ENCODE measurements around the gene GINS1.
A peak's percentile ranks its signal among the peaks of the same experiment; 100 is the strongest.
"Not testable (repeated sequence)": the region's sequence is repeated elsewhere in the genome, so short reads cannot be mapped to it uniquely, and the experiment has no call there.

Gene GINS1

GRCh38 chr20:25389858-25390537 lies 17.5 kb upstream of the GINS1 start:
- DNase-seq, result peak; percentile 86

DNA sequence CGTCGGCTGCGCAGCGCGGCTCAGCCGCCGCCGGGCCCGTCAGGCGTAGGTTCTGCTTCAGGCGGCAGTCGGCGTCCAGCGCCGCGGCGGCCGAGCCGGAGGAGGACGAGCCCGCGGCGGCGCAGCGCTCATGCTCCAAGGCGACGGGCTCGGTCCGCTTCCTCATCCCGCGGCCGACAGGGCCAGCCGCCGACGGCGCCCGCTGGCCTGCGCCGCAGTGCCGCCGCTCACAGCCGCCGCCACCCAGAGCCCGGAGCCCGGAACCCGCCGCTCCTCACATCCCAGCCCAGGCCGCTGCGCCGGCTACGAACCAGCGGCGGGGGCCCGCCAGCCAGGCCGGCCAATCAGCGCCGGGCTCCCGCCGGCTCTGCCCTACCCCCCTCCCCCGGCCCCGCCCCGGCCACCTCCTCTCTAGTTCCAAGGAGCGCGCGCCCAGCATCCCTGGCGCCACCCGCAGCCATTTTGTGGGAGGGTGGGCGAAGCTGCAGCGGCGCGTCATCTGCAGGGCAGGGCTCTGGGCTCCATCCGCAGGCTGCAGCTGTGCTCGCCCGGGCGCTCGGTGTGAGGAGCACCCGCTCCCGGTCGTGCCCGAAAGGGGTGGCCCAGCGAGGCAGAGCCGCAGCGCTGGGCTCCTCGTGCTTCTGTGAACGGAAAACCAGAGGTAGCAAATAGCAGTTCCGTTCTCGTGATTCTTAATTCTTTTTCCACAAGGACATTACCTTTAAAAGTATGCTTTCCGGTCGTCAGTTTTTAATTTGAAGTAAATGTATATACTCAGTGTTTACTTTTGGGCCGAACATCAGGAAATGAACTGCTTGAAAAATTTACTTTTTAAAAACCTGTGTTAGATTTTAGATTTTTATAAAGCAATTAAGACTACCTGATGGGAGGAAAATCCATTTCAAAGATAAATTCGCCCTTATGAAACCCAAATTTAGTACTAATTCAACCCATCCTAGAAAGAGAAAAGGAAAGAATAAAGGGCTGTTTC lies 16.6 kb upstream of the GINS1 start, which contains the start of gene ABHD12:
Gene ABHD12, minus strand, starts transcription at position 298 of the 991 bp plus-strand sequence. Its CDS starts 132 bp downstream, at position 166.
- peak; percentile 84 for DNase-seq

DNA sequence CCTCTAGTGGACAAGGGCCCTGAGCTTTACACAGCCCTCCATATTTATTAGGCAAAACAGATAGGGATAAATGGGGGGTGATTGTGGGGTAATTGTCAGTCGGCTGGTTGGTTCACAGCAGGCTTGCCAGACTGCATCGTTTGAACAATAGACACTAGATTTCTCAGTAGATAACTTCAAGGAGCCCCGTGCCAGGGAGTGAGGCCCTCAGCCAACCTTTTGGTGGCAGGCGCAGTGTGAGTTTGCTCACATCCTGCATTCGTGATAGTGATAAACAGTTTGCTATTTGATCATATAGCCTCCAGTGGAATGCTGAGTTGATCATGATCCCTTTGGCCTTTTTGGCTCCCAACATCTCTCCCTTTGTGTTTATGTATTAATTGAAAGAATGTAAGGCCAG lies 13.2 kb upstream of the GINS1 start:
- no peak for DNase-seq

GRCh38 chr20:25394996-25395395 lies 12.5 kb upstream of the GINS1 start:
- DNase-seq, result no peak

- DNase-seq, result no peak
Observed at GRCh38 chr20:25397096-25397495, 10.4 kb upstream of the GINS1 start.

- DNase-seq, result no peak
Observed at GRCh38 chr20:25397821-25398220, 9.7 kb upstream of the GINS1 start.

GRCh38 chr20:25398376-25399036 lies 9.0 kb upstream of the GINS1 start:
- DNase-seq, result no peak

- peak; percentile 36 for DNase-seq
Observed at GRCh38 chr20:25399037-25399430, 8.4 kb upstream of the GINS1 start.

DNA sequence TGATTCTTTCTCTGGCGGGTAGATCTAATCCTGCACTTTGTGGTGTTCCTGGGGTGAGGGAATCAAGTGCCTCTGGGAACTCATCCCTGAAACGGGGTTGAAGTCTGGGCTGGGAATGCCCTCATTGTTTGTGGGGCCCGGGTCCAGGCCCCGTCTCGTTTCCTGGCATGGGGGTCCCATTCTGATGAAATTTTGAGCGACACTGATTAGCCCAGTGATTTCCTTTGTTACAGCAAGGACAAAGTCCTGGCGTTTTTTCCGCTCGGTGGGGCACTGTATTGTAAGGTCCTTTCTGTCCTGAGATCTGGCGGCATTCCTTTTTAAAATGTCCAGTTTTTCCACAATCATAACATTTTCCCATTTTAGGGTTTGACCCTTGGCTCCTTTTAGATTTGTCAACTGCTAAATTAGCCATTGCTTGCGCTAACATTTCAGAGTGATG lies 7.2 kb upstream of the GINS1 start:
- not testable (repeated sequence) for DNase-seq

GRCh38 chr20:25402583-25402982 lies 4.9 kb upstream of the GINS1 start:
- DNase-seq, result no peak

DNA sequence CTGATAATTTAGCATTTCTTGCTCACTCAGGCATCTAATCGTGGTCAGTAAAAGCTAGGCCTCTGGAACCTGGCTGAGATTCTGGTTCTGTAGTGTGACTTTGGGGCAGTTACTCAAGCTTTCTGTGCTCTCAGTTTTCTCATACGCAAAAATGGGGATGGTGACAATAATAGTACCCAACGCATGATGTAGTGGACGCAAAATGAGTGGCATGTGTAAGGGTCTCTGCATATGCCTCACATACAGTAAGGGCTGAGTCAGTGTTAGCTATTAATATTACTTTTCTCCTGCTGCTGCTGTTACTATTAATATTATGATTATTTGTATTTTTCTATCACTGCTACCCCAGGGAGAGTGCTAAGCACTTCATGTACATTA lies 686 bp downstream of the GINS1 start:
- DNase-seq, result no peak

DNA sequence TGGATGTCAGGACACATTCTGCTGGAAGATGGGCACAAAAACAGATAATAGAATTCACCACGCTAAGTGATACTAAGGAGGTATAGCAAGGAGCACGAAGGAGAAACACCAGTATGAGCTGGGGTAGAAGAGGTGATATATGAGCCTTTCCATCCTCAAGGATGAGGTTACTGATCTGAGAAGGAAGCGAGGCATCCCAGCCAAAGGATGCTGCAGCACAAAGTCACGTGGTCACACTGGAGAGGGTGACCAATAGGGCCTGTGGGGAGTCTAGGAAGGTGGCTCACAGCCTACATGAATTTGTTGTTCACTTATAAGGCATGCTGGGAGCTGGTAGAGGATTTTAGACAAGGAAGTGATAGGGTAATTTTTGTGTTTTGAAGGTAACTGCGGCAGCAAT lies 1.4 kb downstream of the GINS1 start:
- no peak for DNase-seq

DNA sequence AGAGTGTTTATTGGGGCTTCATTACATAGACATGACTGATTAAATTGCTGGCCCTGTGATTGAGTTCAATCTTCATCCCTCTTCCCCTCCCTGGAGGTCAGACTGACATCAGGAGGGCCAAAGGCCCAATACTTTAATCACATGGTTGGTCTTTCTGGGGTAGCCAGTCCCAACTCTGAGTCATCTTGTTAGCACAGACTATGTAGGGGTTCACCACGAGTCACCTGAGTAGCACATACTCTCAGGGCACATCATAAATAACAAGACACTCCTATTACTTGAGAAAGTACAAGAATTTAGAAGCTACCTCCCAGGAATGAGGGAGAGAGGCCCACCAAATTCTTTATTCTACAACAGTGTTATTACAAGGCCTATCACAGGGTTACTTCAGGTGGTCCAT lies 11.3 kb downstream of the GINS1 start:
- no peak for DNase-seq

DNA sequence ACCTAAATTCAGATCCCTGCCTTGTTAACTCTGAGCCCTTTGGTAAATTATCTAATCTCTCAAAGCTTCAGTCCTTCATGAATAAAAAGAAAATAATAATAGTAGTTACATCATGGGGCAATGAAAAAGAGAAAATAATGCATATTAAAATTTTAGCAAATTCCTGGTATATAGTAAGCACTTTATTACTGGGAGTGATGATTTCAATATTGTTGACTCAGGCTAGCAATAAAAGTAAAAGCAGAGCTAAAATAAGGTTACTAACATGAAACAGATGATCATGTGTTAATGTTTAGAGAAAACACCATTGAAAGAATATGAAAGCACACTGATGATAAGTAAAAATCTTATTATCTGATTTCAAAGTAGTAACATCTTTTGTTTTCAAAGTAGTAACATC lies 13.6 kb downstream of the GINS1 start:
- no peak for DNase-seq

DNA sequence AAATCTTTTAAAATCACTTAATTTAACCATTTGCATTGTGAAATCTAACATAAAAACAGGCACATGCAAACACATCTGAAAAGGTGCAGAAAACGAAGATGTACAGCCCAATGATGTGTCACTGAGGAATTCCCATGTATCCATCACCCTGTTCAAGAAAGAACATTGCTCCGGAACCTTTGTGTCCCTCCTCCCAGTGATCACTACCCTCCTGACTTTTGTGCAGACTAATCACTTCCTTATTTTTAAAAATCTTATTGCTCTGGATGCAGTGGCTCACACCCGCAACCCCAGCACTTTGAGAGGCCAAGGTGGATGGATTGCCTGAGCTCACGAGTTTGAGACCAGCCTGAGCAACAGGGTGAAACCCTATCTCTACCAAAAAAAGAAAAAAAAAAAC lies 14.6 kb downstream of the GINS1 start:
- DNase-seq, result no peak

DNA sequence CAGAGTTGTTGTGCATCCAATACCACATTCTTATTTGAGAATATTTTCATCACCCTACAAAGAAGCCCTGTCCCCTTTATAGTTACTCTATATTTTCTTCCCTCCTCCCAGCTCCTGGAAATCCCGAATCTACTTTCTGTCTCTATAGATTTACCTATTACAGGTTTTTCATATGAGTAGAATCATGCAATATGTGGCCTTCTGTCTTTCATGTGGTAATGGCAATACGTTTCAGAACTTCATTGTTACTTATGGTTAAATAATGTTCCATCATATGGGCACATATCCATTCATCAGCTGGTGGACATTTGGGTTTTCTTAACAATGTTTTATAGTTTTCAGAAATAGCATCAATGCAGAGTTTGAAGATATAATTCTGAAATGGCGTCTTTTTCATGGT lies 17.1 kb downstream of the GINS1 start:
- DNase-seq, result no peak

- DNase-seq, result no peak
Observed at GRCh38 chr20:25437153-25437581, 29.7 kb downstream of the GINS1 start.

- no peak for DNase-seq
Observed at GRCh38 chr20:25439328-25439727, 31.9 kb downstream of the GINS1 start.

DNA sequence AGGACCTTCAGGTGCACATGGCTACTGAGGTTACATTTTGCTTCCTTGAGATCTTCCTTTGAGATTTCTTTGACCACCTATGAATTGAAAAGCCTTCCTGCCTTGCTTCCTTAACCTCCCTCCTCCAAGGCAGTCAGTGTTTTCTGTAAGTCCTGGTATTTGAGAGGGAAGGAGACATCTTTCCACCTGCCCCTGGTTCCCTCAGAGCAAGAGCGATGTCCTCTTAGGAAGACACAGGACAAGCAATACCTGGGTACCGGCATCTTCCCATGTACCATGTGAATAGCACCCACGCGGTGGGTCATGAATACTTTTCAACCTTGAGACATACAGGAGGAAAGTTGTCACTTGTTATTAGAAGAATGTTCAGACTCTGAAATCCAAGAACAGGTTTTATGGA lies 37.1 kb downstream of the GINS1 start:
- no peak for DNase-seq

GRCh38 chr20:25447671-25448070 lies 40.2 kb downstream of the GINS1 start:
- no peak for DNase-seq

GRCh38 chr20:25452333-25452732 lies 44.9 kb downstream of the GINS1 start:
- no peak for DNase-seq

DNA sequence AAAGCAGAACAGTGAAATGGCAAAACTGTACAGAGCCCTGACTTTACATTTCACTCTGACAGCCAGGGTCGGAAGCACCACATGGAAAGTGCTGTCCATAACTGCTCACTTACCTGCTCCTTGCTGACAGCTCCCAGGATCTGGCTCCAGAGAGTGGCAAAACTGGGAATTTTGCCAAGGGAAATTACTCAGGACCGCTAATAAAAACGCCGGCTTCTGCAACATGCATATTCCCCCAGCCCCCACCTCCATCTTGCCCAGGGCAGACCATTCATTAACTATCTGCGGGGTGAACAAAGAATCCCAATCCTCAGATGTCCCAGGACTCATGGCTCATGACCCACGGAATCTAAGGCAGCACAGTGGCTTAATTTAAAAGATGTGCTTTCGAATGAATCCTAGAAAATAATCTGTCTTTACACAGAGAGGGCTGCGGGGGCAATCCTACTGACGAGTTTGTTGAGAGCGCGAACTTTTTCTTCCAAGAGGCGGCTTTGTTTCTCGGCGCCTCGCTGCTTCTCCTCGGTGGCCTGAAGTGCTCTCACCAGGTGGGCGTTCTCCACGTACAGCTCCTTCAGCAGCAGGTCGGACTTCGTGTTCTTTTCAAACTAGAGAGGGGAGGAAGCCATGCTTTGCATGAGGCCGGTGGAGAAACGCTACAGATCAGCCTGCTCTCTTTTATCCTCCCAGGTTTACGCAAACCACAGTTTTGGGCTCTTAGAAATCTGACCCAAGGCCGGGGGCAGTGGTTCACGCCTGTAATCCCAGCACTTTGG lies 45.8 kb downstream of the GINS1 start:
- DNase-seq, result no peak

All from right kidney (tissue), 1 donor.